HG03103 (cell line): ENCODE results near the gene DOCK1.

Source experiments
- ATAC-seq: cut with Tn5 transposase; IDR thresholded peaks from one replicate; pipeline ENCODE4 v1.9.1; 2021; ENCODE audit warnings: low read depth; ENCODE audit not compliant: unreplicated experiment

DOCK1 gene

GRCh38 chr10:127125331-127125730, 220.1 kb downstream of the DOCK1 start:
- no peak for ATAC-seq

- ATAC-seq = no peak
Measured at GRCh38 chr10:127127822-127128221, 222.6 kb downstream of the DOCK1 start.

- ATAC-seq = no peak
Measured at GRCh38 chr10:127129104-127129503, 223.9 kb downstream of the DOCK1 start.

- no peak for ATAC-seq
Measured at GRCh38 chr10:127132451-127132850, 227.2 kb downstream of the DOCK1 start.

DNA sequence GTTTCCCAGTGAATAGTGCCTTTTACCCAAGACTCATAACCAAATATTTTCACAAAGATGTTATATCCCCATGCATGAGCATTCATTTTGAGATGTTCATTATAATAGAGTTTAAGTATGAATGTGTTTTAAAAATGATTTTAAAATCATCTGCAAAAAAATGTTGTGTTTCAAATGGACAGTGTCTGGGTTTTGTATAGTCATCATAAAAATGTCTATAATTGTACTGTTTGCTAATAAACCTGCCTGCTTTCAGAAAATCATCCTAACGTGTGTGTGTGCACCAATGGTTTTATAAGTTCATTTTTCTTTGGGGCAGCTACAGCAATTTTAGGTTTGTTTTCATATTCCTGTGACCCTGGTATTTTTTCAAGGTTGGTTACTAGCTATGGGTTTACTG, 228.0 kb downstream of the DOCK1 start:
- no peak for ATAC-seq

GRCh38 chr10:127133672-127134500, 228.7 kb downstream of the DOCK1 start:
- ATAC-seq = no peak

- ATAC-seq = no peak
Measured at GRCh38 chr10:127135844-127136577, 230.8 kb downstream of the DOCK1 start.

- ATAC-seq = no peak
Measured at GRCh38 chr10:127137391-127137790, 232.2 kb downstream of the DOCK1 start.

- no peak for ATAC-seq
Measured at GRCh38 chr10:127142136-127142535, 236.9 kb downstream of the DOCK1 start.

DNA sequence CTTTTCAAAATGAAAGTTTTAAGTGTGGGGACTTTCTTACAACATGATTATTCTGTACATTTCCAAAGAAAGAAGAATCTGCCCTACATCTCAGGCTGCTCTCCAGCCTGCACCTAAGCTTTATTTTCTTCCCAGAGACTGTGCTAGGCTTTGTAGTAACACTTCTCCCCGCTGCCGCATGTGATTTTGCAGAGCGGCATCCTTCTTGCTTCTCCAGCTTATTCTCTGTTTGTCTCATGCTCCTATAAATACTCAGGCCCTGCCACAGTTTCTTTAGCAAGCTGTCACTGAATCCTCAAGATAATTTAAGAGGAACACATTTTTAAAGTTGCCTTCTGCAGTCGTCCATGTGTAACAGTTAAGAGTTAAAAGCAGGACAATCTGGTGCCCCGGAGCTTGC, 237.6 kb downstream of the DOCK1 start:
- ATAC-seq = no peak

- ATAC-seq = no peak
Measured at GRCh38 chr10:127145173-127145572, 239.9 kb downstream of the DOCK1 start.

DNA sequence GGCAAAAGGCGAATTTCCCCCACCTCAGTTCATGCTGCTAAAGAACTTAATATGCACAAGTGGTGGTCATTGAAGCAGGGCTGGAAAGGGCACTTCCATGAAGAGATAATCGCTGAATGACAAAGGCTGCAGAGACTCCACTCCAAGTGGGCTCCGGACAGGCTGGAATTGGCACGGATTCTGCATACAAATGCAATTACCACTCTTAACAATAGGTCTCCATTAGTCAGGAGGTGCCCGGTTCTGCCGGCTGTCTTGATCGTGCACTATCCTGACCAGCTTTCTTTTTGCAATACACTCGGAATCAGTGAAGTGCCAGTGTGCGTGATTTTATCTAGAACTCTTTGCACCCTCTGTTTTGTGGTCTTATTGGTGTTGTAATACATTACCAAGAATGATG, 241.4 kb downstream of the DOCK1 start:
- ATAC-seq = no peak

DNA sequence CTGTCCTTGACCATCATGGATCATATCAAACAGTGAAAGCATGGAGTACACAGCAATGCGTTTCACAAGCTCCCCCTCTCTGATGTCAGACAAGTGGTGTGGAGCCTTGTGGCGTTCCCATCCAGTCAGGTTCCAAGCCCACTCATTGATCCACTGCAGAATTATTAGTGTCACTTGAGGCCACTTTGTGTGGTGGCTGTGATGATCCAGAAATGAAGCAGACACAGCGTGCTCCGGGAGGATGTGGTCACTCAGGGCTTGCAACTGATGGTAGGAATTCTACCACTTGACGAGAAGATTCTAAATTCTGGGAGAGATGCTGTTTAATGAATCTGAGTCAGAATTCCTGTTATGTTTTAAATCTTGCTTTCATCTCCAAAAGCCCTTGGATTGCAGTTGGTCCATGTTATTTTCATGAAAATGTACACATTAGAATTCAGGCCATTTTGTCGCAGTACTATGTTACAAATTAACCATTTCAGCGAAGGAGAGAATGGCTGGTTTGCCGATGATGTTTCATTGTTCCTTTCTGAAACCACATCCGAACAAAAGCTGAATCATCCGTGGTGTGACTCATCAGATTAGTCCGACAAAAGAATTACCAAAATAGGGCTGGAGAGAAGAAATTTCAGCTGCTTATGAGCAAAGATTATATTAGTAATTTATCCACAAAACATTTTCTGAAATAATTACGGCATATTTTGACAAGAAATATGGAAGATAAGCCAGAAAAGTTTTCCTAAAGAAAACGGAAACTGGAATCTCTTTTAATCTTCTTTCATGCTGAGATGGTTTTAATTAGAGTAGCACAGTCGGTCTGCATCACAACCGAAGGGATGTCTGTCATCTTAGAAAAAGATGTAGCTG, 243.1 kb downstream of the DOCK1 start:
- ATAC-seq = no peak

- no peak for ATAC-seq
Measured at GRCh38 chr10:127148933-127149220, 243.6 kb downstream of the DOCK1 start.

DNA sequence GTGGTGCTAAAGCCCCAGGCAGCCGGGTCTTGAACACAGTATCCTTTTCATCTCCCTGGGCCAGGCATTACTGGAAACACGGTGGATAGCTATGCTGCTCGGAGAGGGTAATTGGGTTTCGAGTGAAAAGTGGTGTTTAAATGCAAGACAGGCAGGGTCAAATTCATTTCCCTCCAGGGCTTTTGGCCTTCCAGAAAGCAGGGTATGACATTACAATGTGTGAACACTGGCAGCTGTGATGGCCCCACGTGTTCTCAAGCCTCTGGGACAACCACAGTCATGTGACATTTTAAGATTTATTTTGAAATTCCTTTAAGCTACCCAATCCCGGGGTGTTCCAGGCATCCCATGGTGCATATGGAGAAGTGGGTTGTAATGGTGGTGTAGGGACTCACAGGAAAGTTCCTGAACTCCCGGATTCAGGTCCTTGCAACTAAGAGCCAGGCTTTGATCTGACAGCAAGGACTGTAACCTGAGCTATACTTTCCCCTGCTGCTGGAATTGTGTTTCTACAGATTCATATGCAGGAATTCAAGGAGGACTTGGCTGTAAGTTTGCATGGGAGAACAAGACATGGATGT, 244.4 kb downstream of the DOCK1 start:
- no peak for ATAC-seq

- no peak for ATAC-seq
Measured at GRCh38 chr10:127150136-127150535, 244.9 kb downstream of the DOCK1 start.

DNA sequence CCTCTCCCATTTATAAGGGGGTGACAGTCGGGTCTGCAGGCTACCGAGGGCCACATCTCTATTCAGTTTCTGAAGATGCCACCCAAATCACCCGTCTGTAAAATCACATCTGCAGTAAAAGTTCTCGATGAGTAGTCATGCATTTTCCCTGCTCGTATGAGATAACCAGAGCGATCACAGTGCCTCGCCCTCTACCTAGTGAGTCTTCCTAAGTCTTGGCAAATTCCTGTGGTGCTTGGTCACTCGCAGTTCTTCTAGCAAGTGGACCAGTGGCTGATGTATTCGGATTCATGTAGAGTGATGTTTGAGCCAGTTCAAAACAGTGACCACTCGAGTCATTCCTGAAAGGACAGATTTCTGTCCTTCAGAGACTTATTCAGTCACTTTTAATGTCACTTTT, 246.3 kb downstream of the DOCK1 start:
- no peak for ATAC-seq

DNA sequence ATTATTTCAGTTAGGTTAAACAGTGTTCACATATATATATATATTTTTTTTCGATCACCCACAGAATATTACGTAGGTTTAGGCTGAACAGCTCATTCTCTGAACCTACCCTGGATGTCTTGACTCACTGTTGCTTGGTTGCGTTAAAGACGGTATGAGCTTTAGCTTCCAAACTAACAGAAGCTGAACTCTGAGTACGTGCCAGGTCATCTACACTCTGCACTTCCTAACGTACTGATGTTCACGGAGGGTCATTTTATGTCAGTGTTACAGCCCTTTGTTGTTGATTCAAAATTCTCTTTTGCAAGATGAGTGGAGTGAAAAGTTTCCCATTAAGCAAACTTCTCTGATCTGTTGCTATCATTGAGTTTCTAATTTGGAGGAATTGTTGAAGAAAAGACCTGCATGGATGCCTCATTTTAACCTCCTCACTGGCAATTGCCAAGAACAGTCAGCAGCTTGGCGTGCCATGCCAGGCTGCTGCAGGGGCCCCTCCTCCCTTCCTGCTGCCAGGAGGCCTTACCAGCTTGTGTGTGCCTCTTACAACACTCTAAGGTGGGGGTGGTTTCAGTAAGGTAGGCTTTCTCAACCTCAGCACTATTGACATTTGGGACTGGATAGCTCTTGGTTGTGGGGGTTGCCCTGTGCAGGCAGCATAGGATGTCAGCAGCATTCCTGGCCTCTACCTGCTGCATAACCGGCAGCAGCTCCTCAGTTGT, 246.9 kb downstream of the DOCK1 start:
- no peak for ATAC-seq

DNA sequence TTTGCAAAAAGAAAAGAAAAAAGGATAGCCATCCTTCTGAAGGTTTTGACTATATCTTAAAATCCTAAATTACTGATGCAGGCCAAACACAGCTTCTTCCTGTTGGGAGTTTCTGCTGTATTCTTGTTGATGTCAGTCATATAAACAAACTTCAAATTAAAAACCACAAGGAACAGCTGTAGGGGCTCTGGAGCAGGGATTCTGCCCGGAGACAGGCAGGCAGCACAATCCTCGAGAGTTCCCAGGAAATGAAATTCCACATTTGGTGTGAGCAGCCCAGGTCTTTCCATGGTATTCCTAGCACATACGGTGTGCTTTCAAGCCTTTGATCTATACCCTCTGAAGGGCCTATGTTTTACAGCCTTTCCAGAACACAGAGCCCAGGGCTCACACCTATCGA, 248.0 kb downstream of the DOCK1 start:
- no peak for ATAC-seq
